HG02763 (cell line): Measurements from ENCODE around the gene NFYA.

Experiments used
- ATAC-seq: cut with Tn5 transposase; IDR thresholded peaks from one replicate; pipeline ENCODE4 v1.9.1; 2021; ENCODE audit warnings: mild to moderate bottlenecking, moderate library complexity; ENCODE audit not compliant: unreplicated experiment

The NFYA gene

GRCh38 chr6:41072836-41073202 is at the start of gene NFYA:
NFYA (plus strand) TSS chr6:41072974; CDS start chr6:41079090, 6,116 bp downstream.
- peak; percentile 57 for ATAC-seq

- no peak for ATAC-seq
Observed at GRCh38 chr6:41023114-41023513, 49.7 kb upstream of the NFYA start.

GRCh38 chr6:41025966-41026530 is 46.7 kb upstream of the NFYA start:
- no peak for ATAC-seq

GRCh38 chr6:41027241-41027640 is 45.5 kb upstream of the NFYA start:
- no peak for ATAC-seq

GRCh38 chr6:41027799-41028560 is 44.8 kb upstream of the NFYA start:
- ATAC-seq = peak; percentile 80

- ATAC-seq = peak; percentile 26
Observed at GRCh38 chr6:41028561-41029412, 44.0 kb upstream of the NFYA start.

- no peak for ATAC-seq
Observed at GRCh38 chr6:41032830-41033229, 39.9 kb upstream of the NFYA start.

DNA sequence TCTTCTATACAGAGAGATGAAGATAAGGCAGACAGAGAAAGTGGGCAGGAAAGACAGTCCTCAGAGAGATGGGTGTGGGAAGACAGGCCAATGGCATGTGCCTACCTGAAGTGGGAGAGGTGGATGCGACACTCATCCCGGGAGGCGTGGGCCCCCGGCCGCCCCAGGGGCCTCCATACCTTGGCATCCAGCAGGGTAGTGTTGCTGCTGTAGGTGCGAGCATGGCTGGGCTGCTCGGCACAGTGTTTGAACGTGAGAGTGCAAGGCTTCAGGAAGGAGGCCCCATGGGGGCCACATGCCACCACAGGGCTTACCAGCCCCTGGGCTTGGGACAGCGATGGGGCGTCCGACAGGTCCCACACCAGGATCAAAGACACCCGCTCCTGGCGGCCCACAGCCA is 39.0 kb upstream of the NFYA start:
- no peak for ATAC-seq

GRCh38 chr6:41036186-41036585 is 36.6 kb upstream of the NFYA start:
- ATAC-seq = no peak

DNA sequence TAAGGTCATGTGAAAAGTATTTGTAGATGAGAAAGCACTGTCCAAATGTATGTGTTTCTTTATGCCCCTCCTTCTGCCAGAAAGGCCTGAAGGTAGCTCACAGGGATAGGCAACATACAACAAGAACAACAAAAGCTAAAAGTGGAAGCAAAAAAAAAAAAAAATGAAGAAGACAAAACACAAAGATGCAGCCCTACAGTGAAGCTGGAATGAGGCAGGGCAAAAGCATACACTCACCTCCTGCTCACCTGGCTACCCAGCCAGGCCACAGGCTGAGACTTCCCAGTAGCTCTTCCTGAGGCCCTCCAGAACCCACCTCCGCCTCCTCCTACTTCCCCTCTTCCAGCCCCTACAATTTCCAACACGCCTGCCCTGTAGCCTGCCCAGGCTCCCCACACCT is 36.2 kb upstream of the NFYA start:
- no peak for ATAC-seq

GRCh38 chr6:41037107-41037900 is 35.5 kb upstream of the NFYA start:
- ATAC-seq = no peak

DNA sequence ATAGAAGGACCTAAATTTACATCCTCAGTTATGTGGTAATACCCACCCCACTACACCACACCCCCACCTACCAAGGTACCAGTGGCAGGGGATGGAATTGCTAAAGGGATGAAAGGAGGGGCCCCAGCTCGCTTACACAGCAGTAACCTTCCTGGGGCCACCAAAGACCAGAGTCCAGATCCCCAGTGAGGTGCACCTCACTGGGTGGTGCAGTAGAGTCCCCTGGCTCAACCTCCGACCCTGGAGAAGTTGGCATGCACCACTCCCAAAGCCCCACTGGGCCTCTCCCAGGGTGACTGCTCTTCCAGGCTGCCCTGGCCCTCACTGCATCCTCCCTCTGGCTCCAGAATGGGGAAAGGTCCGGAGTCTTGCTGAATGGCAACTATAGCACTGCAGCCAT is 34.6 kb upstream of the NFYA start:
- ATAC-seq = no peak

DNA sequence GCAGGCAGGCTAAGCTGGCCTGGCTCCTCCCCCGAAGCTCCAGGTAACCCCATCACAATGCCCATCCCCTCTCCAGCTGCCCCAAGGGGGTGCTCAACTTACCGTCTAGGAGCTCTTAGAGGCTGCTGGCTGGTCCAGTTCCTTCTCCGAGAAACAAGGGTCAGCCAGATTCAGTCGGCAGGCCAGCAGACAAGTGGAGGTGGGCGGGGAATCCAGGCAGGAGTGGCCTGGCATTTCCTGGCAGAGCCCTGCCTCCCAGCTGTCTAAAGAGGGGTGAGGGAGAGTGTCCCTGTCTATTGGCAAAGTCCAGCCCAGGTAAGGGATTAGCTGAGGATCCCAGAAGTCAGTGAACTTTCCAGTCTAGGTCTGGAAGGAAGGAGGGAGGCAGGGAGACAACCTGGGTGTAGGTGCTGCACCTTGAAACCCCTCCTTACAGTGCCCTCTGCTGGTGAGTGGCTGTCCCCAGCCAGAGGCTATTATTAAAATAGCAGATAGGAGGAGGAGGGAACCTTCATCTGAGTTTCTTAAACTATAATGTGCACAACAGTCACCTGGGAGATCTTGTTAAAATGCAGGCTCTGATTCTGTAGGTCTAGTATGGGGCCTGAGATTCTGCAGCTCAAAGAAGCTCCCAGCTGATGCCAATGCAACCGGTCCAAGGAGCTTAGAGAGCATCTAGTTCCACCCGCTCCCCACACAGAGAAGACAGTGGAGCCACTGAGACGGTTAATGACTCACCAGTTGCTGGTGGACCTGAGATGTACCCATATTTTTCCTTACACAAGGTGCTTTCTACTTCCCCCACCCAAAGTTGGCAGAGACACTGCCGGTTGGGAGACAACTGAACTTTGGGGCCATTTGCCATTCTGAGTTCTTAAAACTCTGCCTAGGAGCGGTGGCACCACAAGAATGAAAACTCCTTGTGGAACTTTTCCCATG is 33.4 kb upstream of the NFYA start, which contains the start of gene UNC5CL:
TSS of gene UNC5CL (minus strand) at position 162 of the 939 bp plus-strand sequence. CDS start 4,147 bp downstream, outside the sequence.
- no peak for ATAC-seq

DNA sequence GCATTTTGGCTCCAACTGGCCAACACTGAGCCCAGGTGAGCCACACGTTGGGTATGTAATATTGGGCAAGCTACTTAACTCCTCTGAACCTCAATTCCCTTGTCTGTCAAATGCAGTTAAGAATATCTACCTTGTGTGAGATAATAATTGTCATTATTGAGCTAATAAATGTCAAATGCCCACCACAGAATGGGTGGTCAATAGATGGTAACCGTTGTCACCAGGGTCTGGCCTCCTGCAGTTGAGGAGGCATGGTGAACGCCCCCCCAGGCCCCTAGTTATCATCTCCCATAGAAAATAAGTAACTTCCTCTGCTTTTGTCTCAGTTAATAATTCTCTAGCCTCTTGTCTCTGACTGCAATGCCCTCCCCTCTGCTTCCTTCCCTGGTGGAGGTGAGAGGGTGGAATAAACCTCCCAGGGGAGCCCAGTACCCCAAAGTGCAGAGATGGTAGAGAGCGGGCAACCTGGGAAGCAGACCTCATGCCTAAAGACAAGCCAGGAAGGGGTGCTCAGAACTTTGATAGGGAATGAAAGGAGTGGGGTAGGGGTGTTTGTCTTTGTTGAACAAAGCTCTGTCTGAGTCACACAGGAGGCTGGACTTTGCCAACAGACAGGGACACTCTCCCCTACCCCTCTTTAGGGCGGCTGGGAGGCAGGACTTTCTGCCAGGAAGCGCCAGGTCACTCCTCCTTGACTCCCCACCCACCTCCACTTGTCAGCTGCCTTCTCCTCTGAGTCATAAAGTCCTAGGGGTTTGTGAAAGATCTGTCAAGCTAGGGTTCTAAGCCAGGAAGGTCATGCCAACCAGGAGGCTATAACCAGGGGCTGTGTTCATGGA is 32.5 kb upstream of the NFYA start:
- ATAC-seq = no peak

DNA sequence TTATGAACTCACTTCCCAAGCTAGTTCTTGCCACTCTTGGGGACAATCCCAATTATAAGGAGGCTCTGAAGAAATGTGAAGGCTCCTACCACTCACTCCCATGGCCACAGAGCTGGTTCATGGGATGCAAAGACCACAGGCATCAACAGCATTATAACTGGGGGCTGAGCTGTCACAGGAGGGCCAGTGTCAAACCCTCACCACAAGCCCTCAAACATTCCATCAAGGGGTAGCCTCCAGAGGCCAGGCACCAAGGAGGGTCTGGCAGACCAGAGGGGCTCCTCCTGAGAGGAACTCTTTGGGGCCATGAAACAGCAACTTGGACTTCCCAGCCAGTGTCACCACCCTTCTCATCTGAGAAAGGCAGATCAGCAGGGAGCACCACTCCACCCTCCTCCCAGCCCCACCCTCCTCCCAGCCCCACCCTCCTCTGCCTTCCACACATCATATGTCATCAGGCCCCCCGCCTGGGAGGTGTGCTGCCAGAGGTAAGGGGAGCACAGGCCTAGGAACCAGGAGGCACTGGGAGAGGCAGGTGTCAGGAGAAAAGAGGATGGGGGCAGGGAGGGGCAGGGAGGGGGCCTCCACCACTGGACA is 31.7 kb upstream of the NFYA start:
- ATAC-seq = no peak

- no peak for ATAC-seq
Observed at GRCh38 chr6:41042226-41043055, 30.3 kb upstream of the NFYA start, which contains the start of gene TSPO2. TSPO2 (plus strand) TSS chr6:41042467; CDS start chr6:41042986, 519 bp downstream.

- ATAC-seq = no peak
Observed at GRCh38 chr6:41043151-41043550, 29.6 kb upstream of the NFYA start.
